Muscle of leg (tissue), 11 donors: Measurements from ENCODE around the gene ATP2A3. TPM values are rescaled to one million over a fixed set of nuclear protein-coding genes. Genes with fewer than 3 reads are reported as not detected.

Experiments used
- DNase-seq: peaks from one replicate; pipeline ENCODE4 v3.0.0; 2013
- H3K27ac ChIP-seq: one replicate; pipeline ENCODE4 v1.5.1; 2013; ENCODE audit warnings: mild to moderate bottlenecking, low read length, control low read depth
- H3K27me3 ChIP-seq: one replicate; pipeline ENCODE4 v1.6.1; 2013; ENCODE audit warnings: low read length; ENCODE audit not compliant: control insufficient read depth, insufficient read depth
- H3K36me3 ChIP-seq: one replicate; pipeline ENCODE4 v1.6.1; 2013; ENCODE audit warnings: low read length; ENCODE audit not compliant: control insufficient read depth, insufficient read depth
- H3K4me1 ChIP-seq: one replicate; pipeline ENCODE4 v1.6.1; 2013; ENCODE audit warnings: low read length; ENCODE audit not compliant: control insufficient read depth, insufficient read depth
- H3K4me3 ChIP-seq: one replicate; pipeline ENCODE4 v1.5.1; 2013; ENCODE audit warnings: low read length, control low read depth
- H3K9me3 ChIP-seq: replicated peaks from 2 replicates; pipeline ENCODE4 v1.6.1; 2013; ENCODE audit warnings: low read depth, low read length; ENCODE audit not compliant: control insufficient read depth
- WGBS: methylation state at CpG from one replicate; pipeline ENCODE4 v1.1.5; 2013; ENCODE audit warnings: missing lambda C conversion rate; ENCODE audit not compliant: insufficient coverage; 5-methylcytosine and 5-hydroxymethylcytosine counted together
- polyA plus RNA-seq, 8 donors: library from polyadenylated mRNA; unstranded; fragments of 120-200 nt; gene quantifications; one replicate each; pipeline versions ENCODE4 v1.2.1 to v1.2.3, GENCODE V29; 2013; ENCODE audit warnings: inconsistent platforms in 1 of 8, low replicate concordance in 1 of 8; ENCODE audit not compliant: insufficient read length in 8 of 8, insufficient read depth in 1 of 8
- total RNA-seq: library from RNA; stranded (reverse); fragments of 120-200 nt; gene quantifications from one replicate; pipeline ENCODE4 v1.2.4, GENCODE V29; 2013

The ATP2A3 gene
- total and polyA plus RNA-seq, 9 donors = 2.5 to 6.8 (median 4.5) TPM

DNA sequence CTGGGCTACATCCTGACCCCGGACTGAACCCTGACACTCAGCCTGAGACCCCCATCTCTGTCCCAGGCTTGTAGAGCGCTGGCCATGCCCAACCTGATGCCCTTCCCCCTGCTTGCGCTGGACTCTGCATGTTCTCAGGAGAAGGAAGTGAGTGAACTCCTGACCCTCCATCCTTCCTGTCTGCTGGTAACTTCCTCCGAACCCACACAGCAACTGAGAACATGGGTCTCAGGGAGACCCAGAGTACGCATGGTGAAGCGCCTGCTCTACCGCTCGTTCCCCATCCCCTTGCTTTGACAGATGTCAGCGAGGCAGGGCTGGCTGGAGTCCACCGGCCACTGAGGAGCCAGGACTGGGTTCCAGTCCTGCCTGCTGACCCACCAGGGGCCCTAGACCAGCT is 77.5 kb downstream of the ATP2A3 start:
- DNase-seq = peak; percentile 82
- H3K36me3 ChIP-seq = peaks cover 30% of the 10 kb centered on the region
- H3K27me3 ChIP-seq = peaks cover 2% of the 10 kb centered on the region
- WGBS = 63% methylated on average over 8 of the region's 10 CpGs
- H3K4me1 ChIP-seq = peaks cover 61% of the 10 kb centered on the region
- H3K27ac ChIP-seq = peak overlapping the region; percentile 94
- H3K9me3 ChIP-seq = no peaks in the 10 kb centered on the region
- H3K4me3 ChIP-seq = no peak overlapping the region

DNA sequence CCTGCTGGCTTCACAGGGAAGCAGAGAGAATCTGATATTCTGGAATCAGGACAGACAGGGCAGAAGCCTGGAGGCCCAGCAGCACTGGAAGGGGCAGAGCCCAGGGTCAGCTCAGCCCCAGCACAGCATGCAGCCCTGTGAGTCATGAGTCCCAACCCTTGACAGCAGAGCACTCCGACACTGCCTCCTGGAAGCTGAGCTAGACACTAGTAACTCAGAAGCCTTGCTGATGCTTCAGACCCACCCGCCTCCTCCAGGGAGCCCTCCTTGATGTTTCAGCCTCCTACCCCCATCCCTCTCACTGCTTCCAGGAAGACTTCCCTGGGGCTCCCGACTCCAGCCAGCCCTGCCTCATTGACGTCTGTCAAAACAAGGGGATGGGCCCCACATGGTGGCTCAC is 78.3 kb downstream of the ATP2A3 start:
- Histone ChIP-seq H3K4me3 (no peak overlapping the region), H3K27ac (no peak overlapping the region), H3K9me3 (no peaks in the 10 kb centered on the region), H3K4me1 (peaks cover 53% of the 10 kb centered on the region), H3K36me3 (peaks cover 33% of the 10 kb centered on the region), H3K27me3 (peaks cover 2% of the 10 kb centered on the region)
- WGBS = 94% methylated on average over 4 of the region's 4 CpGs
- DNase-seq = no peak

DNA sequence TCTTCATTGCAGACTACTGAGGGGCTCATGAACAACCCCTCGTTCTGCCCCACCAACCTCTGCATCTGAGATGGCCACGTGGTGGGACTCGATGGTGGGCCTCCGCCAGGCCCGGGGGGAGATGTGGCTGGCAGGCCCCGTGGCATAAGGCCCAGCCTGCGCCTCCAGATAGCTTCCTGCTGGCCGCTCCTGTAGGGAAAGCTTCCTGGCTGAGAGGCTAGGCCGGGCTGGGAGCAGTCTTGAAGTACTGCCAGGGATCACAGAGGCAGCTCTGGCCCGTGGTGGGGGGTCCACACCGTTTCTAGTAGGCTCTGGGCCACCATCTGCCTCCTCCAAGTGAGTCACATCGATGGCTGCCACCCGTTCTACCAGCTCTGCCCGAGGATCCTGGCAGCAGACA is 79.0 kb downstream of the ATP2A3 start:
- WGBS = 58% methylated on average over 13 of the region's 14 CpGs
- peaks cover 33% of the 10 kb centered on the region for H3K36me3 ChIP-seq
- H3K4me1 ChIP-seq = peaks cover 49% of the 10 kb centered on the region
- no peaks in the 10 kb centered on the region for H3K9me3 ChIP-seq
- no peak overlapping the region for H3K4me3 ChIP-seq
- no peak overlapping the region for H3K27ac ChIP-seq
- peaks cover 2% of the 10 kb centered on the region for H3K27me3 ChIP-seq
- no peak for DNase-seq

DNA sequence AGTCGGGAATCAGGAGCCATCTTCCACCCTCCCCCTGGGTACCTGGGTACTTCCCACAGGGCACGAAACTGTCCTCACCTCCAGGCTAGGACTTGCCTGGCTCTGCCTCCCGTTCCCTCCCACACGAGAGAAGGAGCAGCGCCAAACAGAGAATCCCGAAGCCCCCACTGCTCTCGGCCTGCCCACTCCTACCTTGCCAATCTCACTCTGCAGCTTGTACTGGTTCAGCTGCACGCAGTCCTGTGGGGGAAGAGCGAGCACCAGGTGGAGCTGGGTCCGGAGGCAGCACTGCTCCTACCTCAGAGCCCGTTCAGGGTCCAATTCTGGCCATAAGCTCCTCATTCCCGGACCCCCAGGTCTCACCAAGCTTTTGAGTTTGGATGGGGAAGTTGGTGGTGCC is 80.0 kb downstream of the ATP2A3 start:
- no peak overlapping the region for H3K27ac ChIP-seq
- H3K27me3 ChIP-seq = peaks cover 2% of the 10 kb centered on the region
- peaks cover 33% of the 10 kb centered on the region for H3K36me3 ChIP-seq
- H3K4me3 ChIP-seq = no peak overlapping the region
- no peak for DNase-seq
- 79% methylated on average over 11 of the region's 12 CpGs for WGBS
- peaks cover 49% of the 10 kb centered on the region for H3K4me1 ChIP-seq
- H3K9me3 ChIP-seq = no peaks in the 10 kb centered on the region

DNA sequence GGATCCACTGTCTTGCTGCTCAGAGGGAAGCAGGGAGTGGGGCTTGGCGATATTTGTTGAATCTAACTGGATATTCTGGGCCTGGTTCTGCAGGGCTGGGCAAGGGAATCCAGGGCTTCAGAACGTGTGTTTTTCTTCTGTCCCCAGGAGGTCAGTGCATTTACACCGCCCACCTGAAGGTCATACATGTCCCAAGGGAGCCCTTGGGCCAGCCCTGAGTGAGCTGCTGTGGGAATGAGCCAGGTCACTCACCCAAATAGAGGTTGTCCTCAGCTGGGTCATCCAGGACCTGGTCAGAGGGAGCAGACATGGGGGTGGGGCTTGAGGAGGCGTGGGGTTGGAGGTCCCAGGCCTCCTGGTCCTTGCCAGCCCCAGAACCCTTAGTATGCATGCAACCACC is 82.0 kb downstream of the ATP2A3 start:
- DNase-seq = no peak
- 72% methylated on average over 3 of the region's 4 CpGs for WGBS
- Histone ChIP-seq H3K4me1 (peaks cover 45% of the 10 kb centered on the region), H3K27me3 (peaks cover 2% of the 10 kb centered on the region), H3K9me3 (no peaks in the 10 kb centered on the region), H3K36me3 (peaks cover 35% of the 10 kb centered on the region), H3K27ac (no peak overlapping the region), H3K4me3 (no peak overlapping the region)

DNA sequence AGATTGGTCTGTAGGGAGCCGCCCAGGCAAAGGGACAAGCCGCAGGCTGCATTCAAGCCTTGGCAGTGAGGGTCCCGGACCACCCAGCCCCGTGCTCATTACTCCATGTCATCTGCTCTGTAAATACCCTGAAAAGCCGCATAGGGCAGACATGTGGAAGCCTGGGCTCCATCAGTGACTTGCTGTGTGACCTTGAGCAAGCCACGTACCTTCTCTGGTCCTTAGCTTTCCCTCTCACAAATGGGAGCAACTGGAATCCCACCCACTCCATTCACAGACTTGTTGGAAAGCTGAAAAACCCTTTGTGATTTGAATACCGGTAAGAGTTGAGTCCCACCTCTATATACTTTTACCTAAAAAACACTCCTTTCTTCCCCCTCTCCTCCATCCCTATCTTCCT is 83.3 kb downstream of the ATP2A3 start:
- no peak for DNase-seq
- 80% methylated on average over 7 of the region's 7 CpGs for WGBS
- Histone ChIP-seq H3K27ac (no peak overlapping the region), H3K4me1 (peaks cover 40% of the 10 kb centered on the region), H3K36me3 (peaks cover 40% of the 10 kb centered on the region), H3K9me3 (no peaks in the 10 kb centered on the region), H3K27me3 (peaks cover 2% of the 10 kb centered on the region), H3K4me3 (no peak overlapping the region)

DNA sequence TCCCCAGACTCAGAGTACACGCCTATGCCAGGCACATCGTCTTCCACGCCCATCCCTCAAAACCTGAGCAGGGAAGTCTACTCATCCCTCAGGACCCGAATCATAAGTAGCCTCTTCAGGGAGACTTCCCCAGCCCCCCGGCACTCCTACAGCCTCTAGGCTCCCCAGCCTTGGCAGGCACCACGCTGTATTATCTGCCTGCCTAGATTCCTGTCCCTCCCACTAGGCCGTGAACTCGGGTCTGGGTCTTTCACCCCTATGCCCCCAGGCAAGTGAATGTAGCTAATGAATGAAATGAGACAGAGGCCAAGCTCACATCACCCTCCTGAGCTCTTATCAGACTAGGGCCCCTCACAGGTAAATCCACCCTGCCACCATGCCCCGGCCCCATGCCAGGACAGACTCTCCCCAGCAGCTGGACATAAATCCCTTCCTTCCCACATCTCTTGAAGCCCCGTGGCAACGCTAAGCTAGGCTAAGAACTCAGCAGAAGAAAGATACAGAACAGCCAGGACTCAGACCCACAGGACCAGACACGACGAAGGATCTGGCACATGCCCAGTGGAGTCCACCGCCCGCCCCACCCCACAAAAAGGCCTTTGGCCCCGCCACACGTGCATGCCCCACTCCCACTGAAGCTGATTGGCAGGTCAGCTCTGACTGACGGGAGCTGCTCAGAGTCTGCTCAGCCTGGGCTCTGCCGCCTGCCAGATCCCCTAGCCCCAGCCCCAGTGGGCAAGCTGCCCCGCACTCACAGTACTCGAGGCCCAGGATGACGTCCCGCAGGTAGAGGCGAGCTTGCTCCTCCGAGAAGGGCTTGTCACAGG is 84.4 kb downstream of the ATP2A3 start:
- peak overlapping the region; percentile 65 for H3K27ac ChIP-seq
- H3K36me3 ChIP-seq = peaks cover 42% of the 10 kb centered on the region
- H3K27me3 ChIP-seq = peaks cover 1% of the 10 kb centered on the region
- H3K4me3 ChIP-seq = no peak overlapping the region
- DNase-seq = peak; percentile 50
- no peaks in the 10 kb centered on the region for H3K9me3 ChIP-seq
- peaks cover 34% of the 10 kb centered on the region for H3K4me1 ChIP-seq
- 39% methylated on average over 20 of the region's 25 CpGs for WGBS

DNA sequence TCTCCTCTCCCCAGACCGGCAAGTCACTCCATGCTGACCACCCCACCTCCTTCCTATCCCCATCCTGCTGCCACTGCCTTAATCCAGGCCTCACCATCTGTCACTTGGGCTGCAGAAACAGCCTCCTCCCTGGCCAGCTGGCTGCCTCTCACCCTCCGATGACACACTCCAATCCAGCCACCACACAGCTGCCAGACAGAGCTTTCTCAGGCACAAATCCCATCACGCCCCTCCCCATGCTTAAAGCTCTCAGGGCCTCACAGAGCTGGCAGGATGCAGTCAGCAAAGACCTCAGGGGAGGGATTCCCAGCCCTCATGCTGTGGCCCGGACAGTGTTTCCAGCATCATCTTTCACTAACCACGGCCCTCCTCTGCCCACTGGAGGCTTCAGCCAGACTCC is 85.1 kb downstream of the ATP2A3 start:
- Histone ChIP-seq H3K27ac (peak overlapping the region; percentile 65), H3K27me3 (no peaks in the 10 kb centered on the region), H3K4me1 (peaks cover 34% of the 10 kb centered on the region), H3K9me3 (no peaks in the 10 kb centered on the region), H3K4me3 (no peak overlapping the region), H3K36me3 (peaks cover 37% of the 10 kb centered on the region)
- DNase-seq = peak; percentile 93
- WGBS = 25% methylated on average over 5 of the region's 5 CpGs

DNA sequence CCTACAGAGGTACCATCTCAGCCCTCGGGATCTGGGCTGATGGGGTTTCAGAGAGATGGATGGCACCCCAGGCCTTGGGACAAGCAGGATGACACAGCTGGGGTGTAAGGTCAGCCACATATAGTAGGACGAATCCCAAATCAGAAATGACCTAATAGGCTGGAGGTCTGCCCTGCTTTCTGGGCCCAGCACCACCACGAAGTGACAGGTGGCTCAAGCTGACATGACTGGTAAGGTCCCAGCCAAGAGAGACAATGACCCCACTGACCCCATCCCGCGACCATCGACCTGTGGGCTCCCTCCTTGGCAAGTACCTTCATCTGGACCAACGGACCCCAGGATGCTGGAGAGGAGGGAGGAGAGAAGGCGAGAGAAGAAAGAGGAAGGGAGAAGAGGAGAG is 87.0 kb downstream of the ATP2A3 start:
- Histone ChIP-seq H3K27me3 (no peaks in the 10 kb centered on the region), H3K9me3 (no peaks in the 10 kb centered on the region), H3K4me3 (no peak overlapping the region), H3K4me1 (peaks cover 34% of the 10 kb centered on the region), H3K36me3 (peaks cover 42% of the 10 kb centered on the region), H3K27ac (no peak overlapping the region)
- WGBS = 74% methylated on average over 3 of the region's 8 CpGs
- DNase-seq = no peak

DNA sequence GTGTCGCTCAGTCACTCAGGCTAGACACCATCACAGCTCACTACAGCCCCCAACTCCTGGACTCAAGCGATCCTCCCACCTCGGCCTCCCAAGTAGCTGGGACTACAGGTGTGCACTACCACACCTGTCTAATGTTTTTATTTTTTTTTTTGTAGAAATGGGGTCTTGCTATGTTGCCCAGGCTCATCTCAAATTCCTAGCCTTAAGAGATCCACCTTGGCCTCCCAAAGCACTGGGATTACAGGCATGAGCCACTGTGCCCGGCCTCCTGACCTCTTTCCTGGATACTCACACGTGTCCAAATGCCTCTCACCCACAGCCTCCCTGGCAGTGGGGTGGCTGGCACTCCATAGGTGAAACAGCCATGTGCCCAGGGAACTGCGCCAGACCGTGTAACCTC is 88.9 kb downstream of the ATP2A3 start:
- no peak overlapping the region for H3K27ac ChIP-seq
- H3K4me3 ChIP-seq = no peak overlapping the region
- peaks cover 41% of the 10 kb centered on the region for H3K36me3 ChIP-seq
- WGBS = 100% methylated on average over 5 of the region's 7 CpGs
- H3K4me1 ChIP-seq = peaks cover 37% of the 10 kb centered on the region
- DNase-seq = no peak
- no peaks in the 10 kb centered on the region for H3K9me3 ChIP-seq
- no peaks in the 10 kb centered on the region for H3K27me3 ChIP-seq
